Smooth muscle cell (in vitro differentiated cells): Measurements from ENCODE around the gene CLEC18A. TPM values are rescaled to one million over a fixed set of nuclear protein-coding genes. Genes with fewer than 3 reads are reported as not detected.
"Not testable (repeated sequence)": the region's sequence is repeated elsewhere in the genome, so short reads cannot be mapped to it uniquely, and the experiment has no call there.

Experiments
- DNase-seq: peaks from one replicate; lab custom pipeline; 2025; ENCODE audit not compliant: unreplicated experiment; lab: John Stamatoyannopoulos, UW
- H2AFZ ChIP-seq: fragments of 200-600 bp; sonication (generic); 2 replicates; pipeline ENCODE4 v1.6.0; 2016; ENCODE audit warnings: antibody characterized with exemption, low read depth, mild to moderate bottlenecking
- H3F3A ChIP-seq: fragments of 200-600 bp; sonication (generic); 2 replicates; pipeline ENCODE4 v1.6.0; 2017; ENCODE audit warnings: antibody characterized with exemption, low read depth
- H3K27ac ChIP-seq: fragments of 200-600 bp; sonication (generic); 2 replicates; pipeline ENCODE4 v1.5.1; 2016; ENCODE audit warnings: low read depth, mild to moderate bottlenecking
- H3K27me3 ChIP-seq: fragments of 200-600 bp; sonication (generic); 2 replicates; pipeline ENCODE4 v1.6.1; 2016; ENCODE audit warnings: low read depth, mild to moderate bottlenecking
- H3K36me3 ChIP-seq: fragments of 200-600 bp; sonication (generic); 2 replicates; pipeline ENCODE4 v1.5.1; 2016; ENCODE audit warnings: low read depth
- H3K4me1 ChIP-seq: fragments of 200-600 bp; sonication (generic); 2 replicates; pipeline ENCODE4 v1.5.1; 2016; ENCODE audit warnings: low read depth
- H3K4me2 ChIP-seq: fragments of 200-600 bp; sonication (generic); 2 replicates; pipeline ENCODE4 v1.6.0; 2016; ENCODE audit warnings: mild to moderate bottlenecking
- H3K4me3 ChIP-seq: fragments of 200-600 bp; sonication (generic); 2 replicates; pipeline ENCODE4 v1.5.1; 2016; ENCODE audit warnings: mild to moderate bottlenecking
- H3K79me2 ChIP-seq: fragments of 200-600 bp; sonication (generic); 2 replicates; pipeline ENCODE4 v1.6.0; 2016; ENCODE audit warnings: low read depth, mild to moderate bottlenecking
- H3K9ac ChIP-seq: fragments of 200-600 bp; sonication (generic); 2 replicates; pipeline ENCODE4 v1.6.0; 2016; ENCODE audit warnings: low read depth
- H3K9me3 ChIP-seq: fragments of 200-600 bp; sonication (generic); replicated peaks from 2 replicates; pipeline ENCODE4 v1.5.1; 2016; ENCODE audit warnings: low read depth
- H4K20me1 ChIP-seq: fragments of 200-600 bp; sonication (generic); 2 replicates; pipeline ENCODE4 v1.6.0; 2016; ENCODE audit warnings: low read depth
- CTCF ChIP-seq: fragments of 200-600 bp; sonication (generic); IDR thresholded peaks from 2 replicates; pipeline ENCODE4 v1.5.1; 2017; ENCODE audit warnings: borderline replicate concordance, mild to moderate bottlenecking, antibody characterized with exemption; ENCODE audit not compliant: insufficient read depth, poor library complexity, severe bottlenecking
- WGBS: methylation state at CpG from one replicate; pipeline ENCODE4 v1.1.7; 2016; ENCODE audit warnings: low lambda C conversion rate; 5-methylcytosine and 5-hydroxymethylcytosine counted together
- polyA plus RNA-seq: library from polyadenylated mRNA; unstranded; fragments of >200 nt; fragmentation: Nextera tagmentation; extraction: Ambion mirVana; gene quantifications from 2 replicates; pipeline ENCODE4 v1.2.1, GENCODE V29; 2016
- total RNA-seq: library from RNA; depleted of rRNA; stranded (reverse); fragments of >200 nt; gene quantifications from 2 replicates; pipeline ENCODE4 v1.2.3, GENCODE V29; 2014

Gene CLEC18A
- total and polyA plus RNA-seq, 2 experiments from 2014 or later, result 0.45 to 1.6 TPM

GRCh38 chr16:69941251-69942098 lies 9.7 kb upstream of the CLEC18A start:
- Histone ChIP-seq H3K27me3 (no peaks in the 10 kb centered on the region), H3F3A (no peaks in the 10 kb centered on the region), H3K4me1 (peaks cover 3% of the 10 kb centered on the region), H3K4me2 (no peak overlapping the region), H3K4me3 (no peak overlapping the region), H3K9ac (no peak overlapping the region), H3K36me3 (no peaks in the 10 kb centered on the region), H2AFZ (no peak overlapping the region), H3K27ac (no peak overlapping the region), H3K9me3 (no peaks in the 10 kb centered on the region), H4K20me1 (no peaks in the 10 kb centered on the region), H3K79me2 (no peaks in the 10 kb centered on the region)
- WGBS, result 93% methylated on average over 28 of the region's 28 CpGs
- no peak for DNase-seq
- TF ChIP-seq CTCF, result no peak

- H3K36me3 ChIP-seq, result no peaks in the 10 kb centered on the region
- H3F3A ChIP-seq, result no peaks in the 10 kb centered on the region
- no peak overlapping the region for H3K9ac ChIP-seq
- no peak overlapping the region for H3K4me2 ChIP-seq
- H3K79me2 ChIP-seq, result no peaks in the 10 kb centered on the region
- no peaks in the 10 kb centered on the region for H3K27me3 ChIP-seq
- no peak overlapping the region for H3K4me3 ChIP-seq
- 95% methylated on average over 11 of the region's 11 CpGs for WGBS
- no peak overlapping the region for H2AFZ ChIP-seq
- H3K4me1 ChIP-seq, result peaks cover 3% of the 10 kb centered on the region
- no peak overlapping the region for H3K27ac ChIP-seq
- H4K20me1 ChIP-seq, result no peaks in the 10 kb centered on the region
- no peaks in the 10 kb centered on the region for H3K9me3 ChIP-seq
- DNase-seq, result no peak
- no peak for TF ChIP-seq CTCF
These were observed 9.0 kb upstream of the CLEC18A start for GRCh38 chr16:69942099-69942491.

GRCh38 chr16:69942627-69943170 lies 8.4 kb upstream of the CLEC18A start:
- no peak for DNase-seq
- no peak for TF ChIP-seq CTCF
- WGBS, result 91% methylated on average over 8 of the region's 8 CpGs

DNA sequence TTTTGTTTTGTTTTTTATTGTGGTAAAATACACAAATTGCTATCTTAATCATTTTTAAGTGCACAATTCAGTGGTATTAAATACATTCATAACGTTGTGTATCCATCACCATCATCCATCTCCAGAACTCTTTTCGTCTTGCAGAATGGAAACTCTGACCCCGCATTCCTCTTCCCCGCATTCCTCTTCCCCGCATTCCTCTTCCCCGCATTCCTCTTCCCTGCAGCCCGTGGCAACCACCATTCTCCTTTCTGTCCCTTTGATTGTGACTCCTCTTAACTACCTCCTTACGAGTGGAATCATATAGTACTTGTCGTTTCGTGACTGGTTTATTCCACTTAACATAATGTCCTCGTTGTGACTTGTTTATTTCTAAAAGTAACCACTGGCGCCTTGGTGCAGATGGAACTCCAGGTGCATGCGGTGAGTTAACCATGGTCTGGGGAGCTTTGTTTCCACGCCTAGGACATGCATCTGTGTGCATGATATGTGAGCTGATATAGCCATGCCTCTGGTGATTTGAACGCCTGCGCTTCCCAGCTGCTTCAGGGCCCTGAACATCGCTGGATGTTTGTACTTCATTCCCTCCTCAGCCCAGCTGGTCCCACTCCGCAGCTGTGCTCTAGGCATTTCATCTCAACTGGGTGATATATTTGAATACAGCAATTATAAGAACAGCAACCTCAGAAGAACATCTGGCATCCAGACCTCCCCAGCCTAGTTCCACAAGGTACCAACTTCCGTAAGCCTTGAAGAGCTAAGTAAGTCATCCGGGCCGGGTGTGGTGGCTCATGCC lies 7.7 kb upstream of the CLEC18A start:
- H3K9ac ChIP-seq, H3K4me2 ChIP-seq, H3K4me1 ChIP-seq, H3K79me2 ChIP-seq, H3K27me3 ChIP-seq, H2AFZ ChIP-seq, H4K20me1 ChIP-seq, DNase-seq, H3K27ac ChIP-seq, H3K9me3 ChIP-seq, H3K36me3 ChIP-seq, H3F3A ChIP-seq, H3K4me3 ChIP-seq: not testable (repeated sequence)
- 55% methylated on average over 17 of the region's 21 CpGs for WGBS

More at GRCh38 chr16:69942627-69943170, 8.4 kb upstream of the CLEC18A start:
- no peaks in the 10 kb centered on the region for H4K20me1 ChIP-seq
- no peak overlapping the region for H3K27ac ChIP-seq
- H3K9ac ChIP-seq, result no peak overlapping the region
- no peaks in the 10 kb centered on the region for H3K27me3 ChIP-seq
- H2AFZ ChIP-seq, result no peak overlapping the region
- no peaks in the 10 kb centered on the region for H3F3A ChIP-seq
- H3K4me2 ChIP-seq, result no peak overlapping the region
- no peak overlapping the region for H3K4me3 ChIP-seq
- no peaks in the 10 kb centered on the region for H3K9me3 ChIP-seq
- H3K4me1 ChIP-seq, result peaks cover 3% of the 10 kb centered on the region
- no peaks in the 10 kb centered on the region for H3K36me3 ChIP-seq
- no peaks in the 10 kb centered on the region for H3K79me2 ChIP-seq

- not testable (repeated sequence) for H3K36me3 ChIP-seq, H3K9ac ChIP-seq, H3K27me3 ChIP-seq, DNase-seq, H3K4me2 ChIP-seq, H3K4me3 ChIP-seq, H3K4me1 ChIP-seq, H3K9me3 ChIP-seq, H4K20me1 ChIP-seq, H3K79me2 ChIP-seq, H3F3A ChIP-seq, H3K27ac ChIP-seq, H2AFZ ChIP-seq
- no CpG with 5 or more reads among the region's 17 CpGs for WGBS
These were observed 723 bp upstream of the CLEC18A start for GRCh38 chr16:69950411-69950810.

DNA sequence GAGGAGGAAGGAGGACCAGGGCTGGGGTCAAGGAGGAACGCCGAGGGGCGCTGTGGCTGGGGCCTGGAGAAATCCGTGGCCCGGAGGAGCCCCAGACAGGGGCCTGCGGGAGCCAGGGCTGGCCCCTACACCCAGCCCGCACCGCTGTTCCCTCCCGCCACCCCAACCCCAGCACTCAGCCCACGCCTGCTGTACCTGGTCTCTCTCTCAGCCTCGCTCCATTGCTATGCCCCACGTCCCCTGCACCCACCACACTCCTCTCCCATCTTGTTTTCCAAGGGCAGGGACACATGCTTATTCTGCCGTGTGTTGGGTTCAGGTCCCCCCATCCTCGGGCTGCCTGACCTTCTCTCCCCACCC lies 518 bp downstream of the CLEC18A start:
- H3F3A ChIP-seq, H3K4me3 ChIP-seq, H3K79me2 ChIP-seq, H3K36me3 ChIP-seq, H3K27ac ChIP-seq, H3K9ac ChIP-seq, H2AFZ ChIP-seq, H3K4me2 ChIP-seq, H3K4me1 ChIP-seq, H3K27me3 ChIP-seq, H4K20me1 ChIP-seq, DNase-seq, H3K9me3 ChIP-seq: not testable (repeated sequence)
- WGBS, result no CpG with 5 or more reads among the region's 14 CpGs
